ENCODE results near the gene DDX24.

- TF ChIP-seq CTCF (conservative IDR thresholded peaks at IDR 0.05 in 1 of 2, IDR thresholded peaks at IDR 0.05 in 1 of 2; ENCODE audit: extremely low read depth in 1 of 2, insufficient read depth in 1 of 2, low read depth in 1 of 2, low read length in 2 of 2), result no peak
- no peak for TF ChIP-seq EZH2 (IDR thresholded peaks at IDR 0.05; ENCODE audit: borderline replicate concordance, low read length)
Measured at GRCh38 chr14:94123296-94123695, 42.3 kb upstream of the DDX24 start.
